NT2/D1 (cell line): ENCODE measurements around the gene CNPY1.

Experiments used
- DNase-seq: peaks from one replicate; pipeline ENCODE4 v3.0.0-alpha.2; 2011; ENCODE audit warnings: low read depth, low spot score
- H3K27me3 ChIP-seq: 2 replicates; pipeline ENCODE4 v1.6.0; 2011; ENCODE audit warnings: mild to moderate bottlenecking; ENCODE audit not compliant: insufficient read length, insufficient read depth
- H3K36me3 ChIP-seq: 2 replicates; pipeline ENCODE4 v1.6.1; 2011; ENCODE audit warnings: mild to moderate bottlenecking, low read length, mixed read lengths; ENCODE audit not compliant: insufficient read depth, insufficient read length
- H3K4me1 ChIP-seq: 2 replicates; pipeline ENCODE4 v1.5.1; 2011; ENCODE audit not compliant: insufficient read depth, insufficient read length
- H3K4me3 ChIP-seq: 2 replicates; pipeline ENCODE4 v1.5.1; 2011; ENCODE audit warnings: low read depth; ENCODE audit not compliant: insufficient read length
- H3K9ac ChIP-seq: 2 replicates; pipeline ENCODE4 v1.6.0; 2011; ENCODE audit warnings: low read depth; ENCODE audit not compliant: insufficient read length
- H3K9me3 ChIP-seq: 2 replicates; pipeline ENCODE4 v1.5.1; 2011; ENCODE audit warnings: mild to moderate bottlenecking, low read length; ENCODE audit not compliant: insufficient read depth
- SUZ12 ChIP-seq: IDR thresholded peaks from 2 replicates; pipeline ENCODE4 v1.6.1; 2011; ENCODE audit not compliant: insufficient read length, insufficient read depth; ENCODE audit errors: extremely low read depth
- YY1 ChIP-seq: IDR thresholded peaks from 2 replicates; pipeline ENCODE4 v1.6.1; 2011; ENCODE audit not compliant: insufficient read length, insufficient read depth
- ZNF274 ChIP-seq: IDR thresholded peaks from 2 replicates; pipeline ENCODE4 v1.6.1; 2011; ENCODE audit warnings: mild to moderate bottlenecking, low read depth, low read length

Gene CNPY1

GRCh38 chr7:155466814-155467733 lies 79.3 kb downstream of the CNPY1 start:
- Histone ChIP-seq H3K4me3 (peak overlapping the region; percentile 18), H3K9me3 (no peaks in the 10 kb centered on the region), H3K27me3 (peaks cover 99% of the 10 kb centered on the region), H3K36me3 (no peaks in the 10 kb centered on the region), H3K4me1 (peaks cover 4% of the 10 kb centered on the region), H3K9ac (no peak overlapping the region)
- TF ChIP-seq SUZ12, result peak; percentile 73
- no peak for TF ChIP-seq YY1
- DNase-seq, result peak; percentile 76

GRCh38 chr7:155466142-155466813 lies 80.1 kb downstream of the CNPY1 start:
- no peak for DNase-seq
- Histone ChIP-seq H3K27me3 (peaks cover 99% of the 10 kb centered on the region), H3K9ac (no peak overlapping the region), H3K9me3 (no peaks in the 10 kb centered on the region), H3K36me3 (no peaks in the 10 kb centered on the region), H3K4me1 (peaks cover 4% of the 10 kb centered on the region), H3K4me3 (peak overlapping the region; percentile 18)
- TF ChIP-seq ZNF274 (no peak), SUZ12 (peak; percentile 30), YY1 (no peak)

- no peaks in the 10 kb centered on the region for H3K9me3 ChIP-seq
- H3K27me3 ChIP-seq, result peaks cover 99% of the 10 kb centered on the region
- H3K36me3 ChIP-seq, result no peaks in the 10 kb centered on the region
- no peak overlapping the region for H3K4me3 ChIP-seq
- H3K9ac ChIP-seq, result no peak overlapping the region
- H3K4me1 ChIP-seq, result peaks cover 4% of the 10 kb centered on the region
- TF ChIP-seq YY1 (no peak), SUZ12 (no peak), ZNF274 (no peak)
- no peak for DNase-seq
Observed at GRCh38 chr7:155465761-155466141, 80.6 kb downstream of the CNPY1 start.

GRCh38 chr7:155464948-155465739 lies 81.2 kb downstream of the CNPY1 start:
- peaks cover 4% of the 10 kb centered on the region for H3K4me1 ChIP-seq
- no peak overlapping the region for H3K9ac ChIP-seq
- no peak overlapping the region for H3K4me3 ChIP-seq
- DNase-seq, result no peak
- no peaks in the 10 kb centered on the region for H3K36me3 ChIP-seq
- H3K27me3 ChIP-seq, result peaks cover 99% of the 10 kb centered on the region
- no peak for TF ChIP-seq ZNF274
- peak; percentile 23 for TF ChIP-seq SUZ12
- no peak for TF ChIP-seq YY1
- H3K9me3 ChIP-seq, result no peaks in the 10 kb centered on the region

GRCh38 chr7:155464183-155464582 lies 82.2 kb downstream of the CNPY1 start:
- H3K4me1 ChIP-seq, result peaks cover 7% of the 10 kb centered on the region

GRCh38 chr7:155463114-155463811 lies 83.1 kb downstream of the CNPY1 start:
- Histone ChIP-seq H3K9me3 (no peaks in the 10 kb centered on the region), H3K9ac (no peak overlapping the region), H3K4me3 (no peak overlapping the region), H3K36me3 (no peaks in the 10 kb centered on the region), H3K4me1 (peaks cover 8% of the 10 kb centered on the region), H3K27me3 (peaks cover 99% of the 10 kb centered on the region)
- no peak for DNase-seq
- TF ChIP-seq YY1 (no peak), ZNF274 (no peak), SUZ12 (no peak)

More at GRCh38 chr7:155464183-155464582, 82.2 kb downstream of the CNPY1 start:
- H3K36me3 ChIP-seq, result no peaks in the 10 kb centered on the region
- no peak overlapping the region for H3K4me3 ChIP-seq
- TF ChIP-seq SUZ12, result no peak
- DNase-seq, result no peak
- H3K9me3 ChIP-seq, result no peaks in the 10 kb centered on the region
- no peak overlapping the region for H3K9ac ChIP-seq
- H3K27me3 ChIP-seq, result peaks cover 99% of the 10 kb centered on the region
